AML-193 (cell line): ENCODE results near the gene ZNF18.
A peak's percentile ranks its signal among the peaks of the same experiment; 100 is the strongest.
"Not testable (repeated sequence)": the region's sequence is repeated elsewhere in the genome, so short reads cannot be mapped to it uniquely, and the experiment has no call there.

Experiments
- DNase-seq, 2 experiments: peaks; one replicate each; lab custom pipeline; 2025; lab: John Stamatoyannopoulos, UW

The ZNF18 gene

GRCh38 chr17:11986179-11986941 lies 10.9 kb downstream of the ZNF18 start:
- no peak for DNase-seq

GRCh38 chr17:11981862-11982261 lies 15.4 kb downstream of the ZNF18 start:
- DNase-seq, result no peak

- no peak for DNase-seq
Observed at GRCh38 chr17:11980813-11981212, 16.5 kb downstream of the ZNF18 start.

- no peak for DNase-seq
Observed at GRCh38 chr17:11979795-11980194, 17.5 kb downstream of the ZNF18 start.

- DNase-seq, result not testable (repeated sequence)
Observed at GRCh38 chr17:11972741-11973140, 24.5 kb downstream of the ZNF18 start.

- DNase-seq, result no peak
Observed at GRCh38 chr17:11969565-11969964, 27.7 kb downstream of the ZNF18 start.

GRCh38 chr17:11954936-11955335 lies 42.3 kb downstream of the ZNF18 start:
- DNase-seq, result no peak

GRCh38 chr17:11953924-11954323 lies 43.4 kb downstream of the ZNF18 start:
- no peak for DNase-seq

- no peak for DNase-seq
Observed at GRCh38 chr17:11952610-11953009, 44.7 kb downstream of the ZNF18 start.

GRCh38 chr17:11950771-11951519 lies 46.3 kb downstream of the ZNF18 start:
- DNase-seq, result no peak

- DNase-seq, result not testable (repeated sequence)
Observed at GRCh38 chr17:11949571-11949970, 47.7 kb downstream of the ZNF18 start.

- DNase-seq, result no peak
Observed at GRCh38 chr17:11948789-11949188, 48.5 kb downstream of the ZNF18 start.

GRCh38 chr17:11944587-11944986 lies 52.7 kb downstream of the ZNF18 start:
- DNase-seq, result no peak

GRCh38 chr17:11943759-11944347 lies 53.4 kb downstream of the ZNF18 start:
- no peak for DNase-seq

GRCh38 chr17:11943086-11943485 lies 54.2 kb downstream of the ZNF18 start:
- DNase-seq, result not testable (repeated sequence)

GRCh38 chr17:11940904-11941303 lies 56.4 kb downstream of the ZNF18 start:
- DNase-seq, result no peak

- DNase-seq, result peak; percentile 0 to 3
Observed at GRCh38 chr17:11935734-11936406, 61.4 kb downstream of the ZNF18 start.

- DNase-seq, result no peak
Observed at GRCh38 chr17:11932337-11932898, 64.9 kb downstream of the ZNF18 start.

- no peak for DNase-seq
Observed at GRCh38 chr17:11928436-11928835, 68.8 kb downstream of the ZNF18 start.
